NCI-H2227 (cell line): ENCODE measurements around the gene SLC30A3.

Source experiments
- DNase-seq: peaks from one replicate; lab custom pipeline; 2025; ENCODE audit not compliant: unreplicated experiment; lab: John Stamatoyannopoulos, UW

Gene SLC30A3

GRCh38 chr2:27261926-27262298 is 935 bp downstream of the SLC30A3 start:
- peak; percentile 33 for DNase-seq

- DNase-seq: no peak
These were observed 1.5 kb downstream of the SLC30A3 start for GRCh38 chr2:27261241-27261925.

GRCh38 chr2:27258051-27258450 is 4.8 kb downstream of the SLC30A3 start:
- DNase-seq: no peak

- no peak for DNase-seq
These were observed 5.9 kb downstream of the SLC30A3 start for GRCh38 chr2:27256855-27257454.

- no peak for DNase-seq
These were observed 7.2 kb downstream of the SLC30A3 start for GRCh38 chr2:27255660-27256059.

GRCh38 chr2:27255187-27255586 is 7.7 kb downstream of the SLC30A3 start:
- DNase-seq: no peak

- DNase-seq: no peak
These were observed 11.1 kb downstream of the SLC30A3 start for GRCh38 chr2:27251766-27252165.

- DNase-seq: no peak
These were observed 12.0 kb downstream of the SLC30A3 start for GRCh38 chr2:27250652-27251379.

- peak; percentile 67 for DNase-seq
These were observed 12.8 kb downstream of the SLC30A3 start for GRCh38 chr2:27249891-27250651.

GRCh38 chr2:27249159-27249890 is 13.5 kb downstream of the SLC30A3 start:
- no peak for DNase-seq

- no peak for DNase-seq
These were observed 15.0 kb downstream of the SLC30A3 start for GRCh38 chr2:27247893-27248292.

GRCh38 chr2:27245626-27246025 is 17.2 kb downstream of the SLC30A3 start:
- DNase-seq: no peak

- no peak for DNase-seq
These were observed 17.7 kb downstream of the SLC30A3 start for GRCh38 chr2:27245116-27245515.

GRCh38 chr2:27243391-27244130 is 19.3 kb downstream of the SLC30A3 start:
- no peak for DNase-seq

- no peak for DNase-seq
These were observed 20.3 kb downstream of the SLC30A3 start for GRCh38 chr2:27242614-27242951.

GRCh38 chr2:27241761-27242613 is 20.9 kb downstream of the SLC30A3 start:
- no peak for DNase-seq

GRCh38 chr2:27240406-27240805 is 22.4 kb downstream of the SLC30A3 start:
- DNase-seq: no peak

- DNase-seq: no peak
These were observed 23.9 kb downstream of the SLC30A3 start for GRCh38 chr2:27238976-27239375.

- DNase-seq: no peak
These were observed 25.4 kb downstream of the SLC30A3 start for GRCh38 chr2:27237341-27237945.
